ENCODE data around the gene COL6A2. TPM values are rescaled to one million over a fixed set of nuclear protein-coding genes. Genes with fewer than 3 reads are reported as not detected.

The COL6A2 gene
- total and polyA plus RNA-seq, 10 of the 15 experiments (the other 5 are each of a cell fraction or from before 2014, with no cell fraction given): 0.16 to 1.3 (median 0.34) TPM; not detected in 7

- Histone ChIP-seq H4K20me1 (ENCODE audit: control insufficient read depth, insufficient read depth) (no peaks in the 10 kb centered on the region), H2AFZ (ENCODE audit: control insufficient read depth, low read depth, low read length) (no peak overlapping the region), H3K4me3 (no peak overlapping the region), H3K9me3 (replicated peaks; ENCODE audit: control insufficient read depth, insufficient read depth, low read length) (no peaks in the 10 kb centered on the region; the same call in 2 of the 3 replicates), H3K27ac (ENCODE audit: control insufficient read depth, insufficient read depth) (no peak overlapping the region), H3K79me2 (ENCODE audit: control insufficient read depth, insufficient read depth, low read length) (no peaks in the 10 kb centered on the region), H3K9ac (ENCODE audit: control insufficient read depth, insufficient read depth, low read length) (no peak overlapping the region), H3K36me3 (ENCODE audit: control insufficient read depth in 2 of 2, insufficient read depth in 2 of 2, low read length in 1 of 2) (no peaks in the 10 kb centered on the region), H3K4me1 (ENCODE audit: control insufficient read depth, insufficient read depth, low read length) (no peaks in the 10 kb centered on the region), H3K4me2 (ENCODE audit: control insufficient read depth, insufficient read depth) (no peak overlapping the region), H3K27me3 (replicated peaks in 1 of 2; ENCODE audit: control insufficient read depth in 2 of 2, insufficient read depth in 2 of 2, low read length in 1 of 2) (no peaks in the 10 kb centered on the region)
- SMC1A ChIA-PET (ENCODE audit: uncharacterized antibody, unreplicated experiment): no interaction called here
- no peak for ATAC-seq
- WGBS (ENCODE audit: insufficient coverage, insufficient replicate concordance, low lambda C conversion rate, missing lambda C conversion rate): 53% methylated on average over 16 of the region's 16 CpGs
- no peak for DNase-seq (ENCODE audit: low read depth, low spot score)
- intact Hi-C loops (cut with micrococcal nuclease; ENCODE audit: unreplicated experiment): no loop called here
- POLR2A ChIA-PET: no interaction called here
- FAIRE-seq: no peak
- TF ChIP-seq ATF3 (IDR thresholded peaks at IDR 0.05; ENCODE audit: borderline replicate concordance, extremely low read depth, low read depth, low read length) (no peak), TCF12 (IDR thresholded peaks at IDR 0.05; ENCODE audit: low read depth, low read length) (no peak), TBL1XR1 (IDR thresholded peaks at IDR 0.05; ENCODE audit: low read depth, low read length) (no peak), POU2F2 (IDR thresholded peaks at IDR 0.05; ENCODE audit: borderline replicate concordance, low read depth, low read length) (no peak), GATAD2B (conservative IDR thresholded peaks at IDR 0.05; ENCODE audit: low read depth) (no peak), NFYB (IDR thresholded peaks at IDR 0.05; ENCODE audit: insufficient read depth, low read depth, low read length) (no peak), PML (IDR thresholded peaks at IDR 0.05; ENCODE audit: low read length) (no peak), CBX5 (IDR thresholded peaks at IDR 0.05; ENCODE audit: low read depth) (no peak)
- in situ Hi-C loops (cut with MboI): no loop called here
- no TSS peak for BruUV-seq (replicated peaks)
- CTCF ChIA-PET: no interaction called here
- RAD21 ChIA-PET (ENCODE audit: unreplicated experiment): no interaction called here
Measured at GRCh38 chr21:46096596-46097335, 1.1 kb upstream of the COL6A2 start.
